Measurements from ENCODE around the gene ADRA2B. TPM values are rescaled to one million over a fixed set of nuclear protein-coding genes. Genes with fewer than 3 reads are reported as not detected.

ADRA2B gene
- polyA plus RNA-seq, 3 donors from 2014 or later, result 0.83 TPM; not detected in 2

GRCh38 chr2:96097951-96098823 lies 18.2 kb downstream of the ADRA2B start:
- Mint-ChIP-seq H3K9me3 (no peaks in the 10 kb centered on the region), H3K4me1 (no peaks in the 10 kb centered on the region), H3K4me3 (no peak overlapping the region), H3K27me3 (ENCODE audit: low read depth in 3 of 3) (peaks cover 0 to 3% (median 0%) of the 10 kb centered on the region in 3 donors), H3K36me3 (no peaks in the 10 kb centered on the region), H3K27ac (no peak overlapping the region)
- DNase-seq, result no peak

- Mint-ChIP-seq H3K9me3 (no peaks in the 10 kb centered on the region), H3K4me1 (no peaks in the 10 kb centered on the region), H3K27ac (no peak overlapping the region), H3K27me3 (ENCODE audit: low read depth in 3 of 3) (peaks cover 0 to 3% (median under 1%) of the 10 kb centered on the region in 3 donors), H3K4me3 (no peak overlapping the region), H3K36me3 (no peaks in the 10 kb centered on the region)
- DNase-seq, result no peak
These were observed 18.9 kb downstream of the ADRA2B start for GRCh38 chr2:96097441-96097840.

- Mint-ChIP-seq H3K27ac (no peak overlapping the region), H3K4me1 (no peaks in the 10 kb centered on the region)
- DNase-seq, result no peak
These were observed 21.2 kb downstream of the ADRA2B start for GRCh38 chr2:96095116-96095636.

GRCh38 chr2:96093528-96093927 lies 22.8 kb downstream of the ADRA2B start:
- H3K36me3 Mint-ChIP-seq, result no peaks in the 10 kb centered on the region
- H3K9me3 Mint-ChIP-seq, result no peaks in the 10 kb centered on the region
- no peak overlapping the region for H3K27ac Mint-ChIP-seq
- no peak for DNase-seq
- peaks cover 2 to 5% (median 4%) of the 10 kb centered on the region in 3 donors for H3K27me3 Mint-ChIP-seq (ENCODE audit: low read depth in 3 of 3)
- H3K4me1 Mint-ChIP-seq, result no peaks in the 10 kb centered on the region
- H3K4me3 Mint-ChIP-seq, result no peak overlapping the region

More at GRCh38 chr2:96095116-96095636, 21.2 kb downstream of the ADRA2B start:
- Mint-ChIP-seq H3K36me3 (no peaks in the 10 kb centered on the region), H3K27me3 (ENCODE audit: low read depth in 3 of 3) (peaks cover 0 to 5% (median 4%) of the 10 kb centered on the region in 3 donors), H3K9me3 (no peaks in the 10 kb centered on the region), H3K4me3 (no peak overlapping the region)

- H3K4me3 Mint-ChIP-seq, result no peak overlapping the region
- no peaks in the 10 kb centered on the region for H3K4me1 Mint-ChIP-seq
- H3K9me3 Mint-ChIP-seq, result no peaks in the 10 kb centered on the region
- peaks cover 2 to 5% (median 4%) of the 10 kb centered on the region in 3 donors for H3K27me3 Mint-ChIP-seq (ENCODE audit: low read depth in 3 of 3)
- no peak overlapping the region for H3K27ac Mint-ChIP-seq
- H3K36me3 Mint-ChIP-seq, result no peaks in the 10 kb centered on the region
- no peak for DNase-seq
These were observed 23.4 kb downstream of the ADRA2B start for GRCh38 chr2:96092951-96093350.

GRCh38 chr2:96092573-96092877 lies 23.8 kb downstream of the ADRA2B start:
- H3K4me1 Mint-ChIP-seq, result no peaks in the 10 kb centered on the region
- no peak overlapping the region for H3K4me3 Mint-ChIP-seq
- no peaks in the 10 kb centered on the region for H3K36me3 Mint-ChIP-seq
- no peak for DNase-seq
- H3K27me3 Mint-ChIP-seq (ENCODE audit: low read depth in 3 of 3), result peaks cover 2 to 5% (median 4%) of the 10 kb centered on the region in 3 donors
- H3K27ac Mint-ChIP-seq, result no peak overlapping the region
- no peaks in the 10 kb centered on the region for H3K9me3 Mint-ChIP-seq

- Mint-ChIP-seq H3K27ac (no peak overlapping the region), H3K27me3 (ENCODE audit: low read depth in 3 of 3) (peaks cover 2 to 5% (median 4%) of the 10 kb centered on the region in 3 donors), H3K4me1 (no peaks in the 10 kb centered on the region), H3K9me3 (no peaks in the 10 kb centered on the region), H3K36me3 (no peaks in the 10 kb centered on the region), H3K4me3 (no peak overlapping the region)
- DNase-seq, result no peak
These were observed 24.4 kb downstream of the ADRA2B start for GRCh38 chr2:96091711-96092572.

GRCh38 chr2:96091141-96091710 lies 25.1 kb downstream of the ADRA2B start:
- Mint-ChIP-seq H3K27ac (no peak overlapping the region), H3K4me1 (no peaks in the 10 kb centered on the region), H3K27me3 (ENCODE audit: low read depth in 3 of 3) (peaks cover 2 to 5% (median 4%) of the 10 kb centered on the region in 3 donors), H3K36me3 (no peaks in the 10 kb centered on the region), H3K4me3 (no peak overlapping the region), H3K9me3 (no peaks in the 10 kb centered on the region)
- DNase-seq, result no peak

- no peaks in the 10 kb centered on the region for H3K9me3 Mint-ChIP-seq
- no peak overlapping the region for H3K4me3 Mint-ChIP-seq
- DNase-seq, result no peak
- no peak overlapping the region for H3K27ac Mint-ChIP-seq
- no peaks in the 10 kb centered on the region for H3K36me3 Mint-ChIP-seq
- no peaks in the 10 kb centered on the region for H3K4me1 Mint-ChIP-seq
- peaks cover 2 to 5% (median 4%) of the 10 kb centered on the region in 3 donors for H3K27me3 Mint-ChIP-seq (ENCODE audit: low read depth in 3 of 3)
These were observed 26.0 kb downstream of the ADRA2B start for GRCh38 chr2:96090196-96090926.

GRCh38 chr2:96089356-96090195 lies 26.8 kb downstream of the ADRA2B start:
- Mint-ChIP-seq H3K27me3 (ENCODE audit: low read depth in 3 of 3) (peaks cover 2 to 6% (median 4%) of the 10 kb centered on the region in 3 donors), H3K27ac (no peak overlapping the region), H3K4me1 (no peaks in the 10 kb centered on the region), H3K9me3 (no peaks in the 10 kb centered on the region), H3K36me3 (no peaks in the 10 kb centered on the region), H3K4me3 (no peak overlapping the region)
- DNase-seq, result no peak

- no peak for DNase-seq
These were observed 27.7 kb downstream of the ADRA2B start for GRCh38 chr2:96088340-96089335.

GRCh38 chr2:96087130-96087529 lies 29.2 kb downstream of the ADRA2B start:
- Mint-ChIP-seq H3K4me1 (no peaks in the 10 kb centered on the region), H3K9me3 (no peaks in the 10 kb centered on the region), H3K4me3 (no peak overlapping the region), H3K27me3 (ENCODE audit: low read depth in 3 of 3) (peaks cover 0 to 2% (median 2%) of the 10 kb centered on the region in 3 donors), H3K36me3 (no peaks in the 10 kb centered on the region), H3K27ac (no peak overlapping the region)
- no peak for DNase-seq

More at GRCh38 chr2:96088340-96089335, 27.7 kb downstream of the ADRA2B start:
- peaks cover 2 to 4% (median 3%) of the 10 kb centered on the region in 3 donors for H3K27me3 Mint-ChIP-seq (ENCODE audit: low read depth in 3 of 3)
- no peaks in the 10 kb centered on the region for H3K36me3 Mint-ChIP-seq
- H3K9me3 Mint-ChIP-seq, result no peaks in the 10 kb centered on the region
- H3K4me1 Mint-ChIP-seq, result no peaks in the 10 kb centered on the region
- H3K4me3 Mint-ChIP-seq, result no peak overlapping the region
- no peak overlapping the region for H3K27ac Mint-ChIP-seq
